Measurements from ENCODE around the gene ST14.

DNA sequence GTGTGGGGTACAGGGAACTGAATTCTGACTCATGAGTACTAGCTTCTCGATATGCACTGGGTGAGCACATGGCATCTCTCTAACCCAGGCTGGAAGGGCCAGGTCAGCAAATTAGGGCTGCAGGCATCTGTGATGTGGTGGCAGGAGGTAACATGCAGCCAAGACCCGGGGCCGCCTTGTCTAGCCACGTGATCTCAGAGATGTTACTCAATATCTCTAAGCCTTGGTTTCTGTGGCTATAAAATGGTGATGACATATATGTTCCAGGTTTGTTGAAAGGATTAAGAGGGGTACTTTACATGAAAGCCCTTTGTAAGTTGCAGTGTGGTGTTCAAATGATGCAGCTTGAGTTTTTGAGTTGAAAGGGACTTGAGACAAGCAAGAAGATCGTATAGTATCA is 3.2 kb downstream of the ST14 start:
- TF ChIP-seq, protein P1, sequence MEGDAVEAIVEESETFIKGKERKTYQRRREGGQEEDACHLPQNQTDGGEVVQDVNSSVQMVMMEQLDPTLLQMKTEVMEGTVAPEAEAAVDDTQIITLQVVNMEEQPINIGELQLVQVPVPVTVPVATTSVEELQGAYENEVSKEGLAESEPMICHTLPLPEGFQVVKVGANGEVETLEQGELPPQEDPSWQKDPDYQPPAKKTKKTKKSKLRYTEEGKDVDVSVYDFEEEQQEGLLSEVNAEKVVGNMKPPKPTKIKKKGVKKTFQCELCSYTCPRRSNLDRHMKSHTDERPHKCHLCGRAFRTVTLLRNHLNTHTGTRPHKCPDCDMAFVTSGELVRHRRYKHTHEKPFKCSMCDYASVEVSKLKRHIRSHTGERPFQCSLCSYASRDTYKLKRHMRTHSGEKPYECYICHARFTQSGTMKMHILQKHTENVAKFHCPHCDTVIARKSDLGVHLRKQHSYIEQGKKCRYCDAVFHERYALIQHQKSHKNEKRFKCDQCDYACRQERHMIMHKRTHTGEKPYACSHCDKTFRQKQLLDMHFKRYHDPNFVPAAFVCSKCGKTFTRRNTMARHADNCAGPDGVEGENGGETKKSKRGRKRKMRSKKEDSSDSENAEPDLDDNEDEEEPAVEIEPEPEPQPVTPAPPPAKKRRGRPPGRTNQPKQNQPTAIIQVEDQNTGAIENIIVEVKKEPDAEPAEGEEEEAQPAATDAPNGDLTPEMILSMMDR (optimal IDR thresholded peaks at IDR 0.05 in 1 of 3, IDR thresholded peaks at IDR 0.05 in 1 of 3, conservative IDR thresholded peaks at IDR 0.05 in 1 of 3; ENCODE audit: extremely low read depth in 1 of 3, insufficient read depth in 2 of 3, low read length in 3 of 3), result no peak
- no peak for TF ChIP-seq EZH2 (IDR thresholded peaks at IDR 0.05; ENCODE audit: low read length)

Measured in keratinocyte (primary cell).